CD14-positive monocyte (primary cell): ENCODE results near the gene INPP5K. TPM values are rescaled to one million over a fixed set of nuclear protein-coding genes. Genes with fewer than 3 reads are reported as not detected.

Source experiments
- DNase-seq, 3 donors: peaks; one replicate each; pipeline ENCODE4 v3.0.0-alpha.2; 2011 to 2022
- H2AFZ ChIP-seq: 2 replicates; pipeline ENCODE4 v1.6.0; 2012; ENCODE audit warnings: mild to moderate bottlenecking, low read depth, low read length, inconsistent platforms; ENCODE audit not compliant: insufficient read depth, poor library complexity, severe bottlenecking
- H3K27ac ChIP-seq, 2 donors: 1 replicate in 1 of 2; 2 replicates in 1 of 2; pipeline ENCODE4 v1.5.1; 2012 to 2013; ENCODE audit warnings: low read length in 2 of 2, control low read depth in 1 of 2, inconsistent platforms in 1 of 2, low read depth in 1 of 2, mild to moderate bottlenecking in 1 of 2
- H3K27me3 ChIP-seq, 2 donors: one replicate each; pipeline versions ENCODE4 v1.6.0 to v1.6.1; 2011 to 2013; ENCODE audit warnings: low read length in 2 of 2; ENCODE audit not compliant: control insufficient read depth in 2 of 2, insufficient read depth in 2 of 2
- H3K36me3 ChIP-seq, 2 donors: replicated peaks in 1 of 2; 1 replicate in 1 of 2; 2 replicates in 1 of 2; pipeline versions ENCODE4 v1.5.1 to v1.6.1; 2012 to 2013; ENCODE audit warnings: low read length in 2 of 2, control low read depth in 1 of 2, inconsistent platforms in 1 of 2, mild to moderate bottlenecking in 1 of 2; ENCODE audit not compliant: insufficient read depth in 2 of 2, control insufficient read depth in 1 of 2
- H3K4me1 ChIP-seq, 2 donors: 1 replicate in 1 of 2; 2 replicates in 1 of 2; pipeline versions ENCODE4 v1.5.1 to v1.6.1; 2012 to 2013; ENCODE audit warnings: low read length in 2 of 2, control low read depth in 1 of 2, inconsistent platforms in 1 of 2, mild to moderate bottlenecking in 1 of 2, moderate library complexity in 1 of 2; ENCODE audit not compliant: insufficient read depth in 2 of 2, control insufficient read depth in 1 of 2
- H3K4me2 ChIP-seq: replicated peaks from 2 replicates; pipeline ENCODE3; 2012; ENCODE audit warnings: low read length, moderate library complexity, mild to moderate bottlenecking; ENCODE audit not compliant: poor library complexity, severe bottlenecking; ENCODE audit errors: extremely low read depth
- H3K4me3 ChIP-seq, 3 experiments: fragments of 200-600 bp in 1 of 3; sonication (generic) in 1 of 3; replicated peaks in 1 of 3; 1 replicate in 2 of 3; 2 replicates in 1 of 3; pipeline ENCODE4 v1.5.1; 2011 to 2013; ENCODE audit warnings: low read length in 3 of 3, mild to moderate bottlenecking in 3 of 3, control low read depth in 2 of 3, low read depth in 2 of 3, inconsistent platforms in 1 of 3, moderate library complexity in 1 of 3
- H3K79me2 ChIP-seq: 2 replicates; pipeline ENCODE4 v1.6.0; 2012; ENCODE audit warnings: mild to moderate bottlenecking, control low read depth, inconsistent platforms, low read length, moderate library complexity; ENCODE audit not compliant: insufficient read depth
- H3K9ac ChIP-seq: 2 replicates; pipeline ENCODE4 v1.6.0; 2017; ENCODE audit warnings: low read length, mild to moderate bottlenecking; ENCODE audit not compliant: insufficient read depth, poor library complexity, severe bottlenecking
- H3K9me3 ChIP-seq, 2 donors: replicated peaks in 1 of 2; 1 replicate in 1 of 2; 2 replicates in 1 of 2; pipeline versions ENCODE4 v1.5.1 to v1.6.1; 2012 to 2013; ENCODE audit warnings: low read length in 2 of 2, control low read depth in 1 of 2; ENCODE audit not compliant: control insufficient read depth in 1 of 2, insufficient read depth in 1 of 2
- H4K20me1 ChIP-seq: 2 replicates; pipeline ENCODE4 v1.6.0; 2012; ENCODE audit warnings: mild to moderate bottlenecking, low read length, control low read depth, moderate library complexity; ENCODE audit not compliant: insufficient read depth
- H3K27ac Mint-ChIP-seq, 7 donors: one replicate each; pipeline ENCODE4 v1.8.0; 2020; ENCODE audit warnings: mild to moderate bottlenecking in 7 of 7, mixed read lengths in 7 of 7, moderate library complexity in 6 of 7, inconsistent platforms in 2 of 7
- H3K27me3 Mint-ChIP-seq, 3 donors: one replicate each; pipeline ENCODE4 v1.8.0; 2021 to 2022; ENCODE audit warnings: low read depth in 3 of 3, mild to moderate bottlenecking in 3 of 3, mixed read lengths in 3 of 3, moderate library complexity in 3 of 3, inconsistent platforms in 1 of 3
- H3K36me3 Mint-ChIP-seq, 2 donors: one replicate each; pipeline ENCODE4 v1.8.0; 2020; ENCODE audit warnings: mixed read lengths in 2 of 2, inconsistent platforms in 1 of 2, mild to moderate bottlenecking in 1 of 2
- H3K4me1 Mint-ChIP-seq: one replicate; pipeline ENCODE4 v1.8.0; 2020; ENCODE audit warnings: mild to moderate bottlenecking, mixed read lengths
- H3K4me3 Mint-ChIP-seq, 2 donors: one replicate each; pipeline ENCODE4 v1.8.0; 2020; ENCODE audit warnings: mild to moderate bottlenecking in 2 of 2, mixed read lengths in 2 of 2, moderate library complexity in 1 of 2
- H3K9me3 Mint-ChIP-seq, 7 donors: one replicate each; pipeline ENCODE4 v1.8.0; 2020 to 2022; ENCODE audit warnings: mixed read lengths in 7 of 7, mild to moderate bottlenecking in 6 of 7, moderate library complexity in 6 of 7, inconsistent platforms in 2 of 7
- WGBS: methylation state at CpG from one replicate; pipeline ENCODE4 v1.1.5; 2013; ENCODE audit warnings: missing lambda C conversion rate; ENCODE audit not compliant: insufficient coverage; 5-methylcytosine and 5-hydroxymethylcytosine counted together
- intact Hi-C, 2 donors: fragments of 100-400 bp; cut with micrococcal nuclease; formaldehyde crosslinking; loops; one replicate each; pipeline versions ENCODE4 v1.15.0 to v1.15.1; 2023
- polyA plus RNA-seq, 3 donors: library from polyadenylated mRNA; depleted of rRNA in 1 of 3; unstranded in 2 of 3; stranded (reverse) in 1 of 3; fragments of 300-500 nt in 2 of 3; fragments of >200 nt in 1 of 3; fragmentation: Illumina TruSeq in 2 of 3; gene quantifications; 1 replicate in 2 of 3; 2 replicates in 1 of 3; pipeline ENCODE4 v1.2.3, GENCODE V29; 2012 to 2021
- TF ChIP-seq, protein P1 (sequence below): fragments of 200-600 bp; IDR thresholded peaks from one replicate; pipeline ENCODE4 v1.8.0; 2022; ENCODE audit warnings: antibody characterized with exemption, mild to moderate bottlenecking

INPP5K gene
- polyA plus RNA-seq, 3 donors = 50.3 to 58.7 (median 53.0) TPM

- peaks cover 0 to 10% (median 6%) of the 10 kb centered on the region in 7 donors for H3K9me3 Mint-ChIP-seq
- H3K4me3 Mint-ChIP-seq = peak overlapping the region in 1 of 2 donors; percentile 30
Measured at GRCh38 chr17:1471911-1472821, 44.2 kb downstream of the INPP5K start.

DNA sequence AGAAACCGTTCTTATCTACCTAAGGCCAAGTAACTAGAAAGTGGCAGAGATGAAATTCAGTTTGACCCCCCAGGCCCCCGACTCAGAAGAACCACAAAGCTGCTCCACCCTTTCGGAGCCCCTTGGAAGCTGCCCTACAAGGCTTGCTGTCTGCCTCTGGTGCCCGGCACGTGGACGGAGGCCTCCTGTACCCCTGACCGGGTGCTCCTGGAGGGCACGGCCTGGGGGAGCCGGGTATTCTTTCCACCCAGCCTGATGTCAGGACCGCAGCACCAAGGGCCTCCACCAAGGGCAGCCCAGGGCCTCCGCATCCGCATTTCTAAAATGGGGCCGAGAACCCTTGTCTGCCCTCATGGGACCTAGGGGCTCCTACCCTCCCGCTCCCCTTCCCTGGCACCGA, 44.9 kb downstream of the INPP5K start:
- intact Hi-C loops = no loop called here
- peaks cover 25 to 61% (median 41%) of the 10 kb centered on the region in 3 donors for H3K27me3 Mint-ChIP-seq
- Histone ChIP-seq H3K27me3 (peaks cover 0 to 38% of the 10 kb centered on the region in 2 donors), H4K20me1 (peaks cover 9% of the 10 kb centered on the region), H3K9me3 (peaks cover 0 to 7% of the 10 kb centered on the region in 2 donors), H3K36me3 (no peaks in the 10 kb centered on the region), H2AFZ (no peak overlapping the region), H3K4me3 (no peak overlapping the region), H3K27ac (no peak overlapping the region), H3K4me2 (no peak overlapping the region), H3K9ac (no peak overlapping the region), H3K79me2 (no peaks in the 10 kb centered on the region), H3K4me1 (peaks cover 27 to 28% of the 10 kb centered on the region in 2 donors)
- WGBS = 97% methylated on average over 14 of the region's 15 CpGs
- TF ChIP-seq, protein P1, sequence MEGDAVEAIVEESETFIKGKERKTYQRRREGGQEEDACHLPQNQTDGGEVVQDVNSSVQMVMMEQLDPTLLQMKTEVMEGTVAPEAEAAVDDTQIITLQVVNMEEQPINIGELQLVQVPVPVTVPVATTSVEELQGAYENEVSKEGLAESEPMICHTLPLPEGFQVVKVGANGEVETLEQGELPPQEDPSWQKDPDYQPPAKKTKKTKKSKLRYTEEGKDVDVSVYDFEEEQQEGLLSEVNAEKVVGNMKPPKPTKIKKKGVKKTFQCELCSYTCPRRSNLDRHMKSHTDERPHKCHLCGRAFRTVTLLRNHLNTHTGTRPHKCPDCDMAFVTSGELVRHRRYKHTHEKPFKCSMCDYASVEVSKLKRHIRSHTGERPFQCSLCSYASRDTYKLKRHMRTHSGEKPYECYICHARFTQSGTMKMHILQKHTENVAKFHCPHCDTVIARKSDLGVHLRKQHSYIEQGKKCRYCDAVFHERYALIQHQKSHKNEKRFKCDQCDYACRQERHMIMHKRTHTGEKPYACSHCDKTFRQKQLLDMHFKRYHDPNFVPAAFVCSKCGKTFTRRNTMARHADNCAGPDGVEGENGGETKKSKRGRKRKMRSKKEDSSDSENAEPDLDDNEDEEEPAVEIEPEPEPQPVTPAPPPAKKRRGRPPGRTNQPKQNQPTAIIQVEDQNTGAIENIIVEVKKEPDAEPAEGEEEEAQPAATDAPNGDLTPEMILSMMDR = no peak
- peaks cover 18% of the 10 kb centered on the region in 2 donors for H3K36me3 Mint-ChIP-seq
- DNase-seq = no peak
- peak overlapping the region in 1 of 2 donors; percentile 30 for H3K4me3 Mint-ChIP-seq
- H3K4me1 Mint-ChIP-seq = peaks cover 30% of the 10 kb centered on the region
- no peak overlapping the region for H3K27ac Mint-ChIP-seq
- peaks cover 0 to 10% (median 6%) of the 10 kb centered on the region in 7 donors for H3K9me3 Mint-ChIP-seq

More at GRCh38 chr17:1471911-1472821, 44.2 kb downstream of the INPP5K start:
- H3K27me3 Mint-ChIP-seq = peaks cover 25 to 54% (median 40%) of the 10 kb centered on the region in 3 donors
- TF ChIP-seq, protein P1 = no peak
- H3K27ac ChIP-seq = no peak overlapping the region
- H3K4me3 ChIP-seq = no peak overlapping the region
- H3K4me2 ChIP-seq = no peak overlapping the region
- no peak overlapping the region for H3K9ac ChIP-seq
- intact Hi-C loops = no loop called here
- peaks cover 0 to 7% of the 10 kb centered on the region in 2 donors for H3K9me3 ChIP-seq
- peaks cover 0 to 32% of the 10 kb centered on the region in 2 donors for H3K27me3 ChIP-seq
- no peak overlapping the region for H3K27ac Mint-ChIP-seq
- H4K20me1 ChIP-seq = peaks cover 9% of the 10 kb centered on the region
- H3K79me2 ChIP-seq = no peaks in the 10 kb centered on the region
- no peak overlapping the region for H2AFZ ChIP-seq
- 98% methylated on average over 38 of the region's 42 CpGs for WGBS
- H3K36me3 ChIP-seq = no peaks in the 10 kb centered on the region
- no peak for DNase-seq
- H3K4me1 Mint-ChIP-seq = peaks cover 28% of the 10 kb centered on the region
- peaks cover 12 to 18% of the 10 kb centered on the region in 2 donors for H3K36me3 Mint-ChIP-seq
- H3K4me1 ChIP-seq = peaks cover 23 to 25% of the 10 kb centered on the region in 2 donors
